HG02610 (cell line): ENCODE measurements around the gene LMBR1.
"Not testable (repeated sequence)": the region's sequence is repeated elsewhere in the genome, so short reads cannot be mapped to it uniquely, and the experiment has no call there.

Source experiments
- ATAC-seq: cut with Tn5 transposase; IDR thresholded peaks from one replicate; pipeline ENCODE4 v1.9.1; 2021; ENCODE audit warnings: mild to moderate bottlenecking, moderate library complexity; ENCODE audit not compliant: unreplicated experiment

The LMBR1 gene

DNA sequence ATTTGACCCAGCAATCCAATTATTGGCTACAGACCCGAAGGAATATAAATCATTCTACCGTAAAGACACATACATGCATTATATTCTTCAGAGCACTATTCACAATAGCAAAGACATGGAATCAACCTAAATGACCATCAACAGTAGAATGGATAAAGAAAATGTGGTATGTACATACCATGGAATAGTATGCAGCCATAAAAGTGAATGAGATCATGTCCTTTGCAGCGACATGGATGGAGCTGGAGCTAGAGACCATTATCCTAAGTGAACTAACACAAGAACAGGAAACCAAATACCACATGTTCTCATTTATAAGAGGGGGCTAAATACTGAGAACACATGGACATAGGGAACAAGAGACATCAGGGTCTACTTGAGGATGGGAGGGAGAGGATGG lies 44.0 kb downstream of the LMBR1 start:
- no peak for ATAC-seq

DNA sequence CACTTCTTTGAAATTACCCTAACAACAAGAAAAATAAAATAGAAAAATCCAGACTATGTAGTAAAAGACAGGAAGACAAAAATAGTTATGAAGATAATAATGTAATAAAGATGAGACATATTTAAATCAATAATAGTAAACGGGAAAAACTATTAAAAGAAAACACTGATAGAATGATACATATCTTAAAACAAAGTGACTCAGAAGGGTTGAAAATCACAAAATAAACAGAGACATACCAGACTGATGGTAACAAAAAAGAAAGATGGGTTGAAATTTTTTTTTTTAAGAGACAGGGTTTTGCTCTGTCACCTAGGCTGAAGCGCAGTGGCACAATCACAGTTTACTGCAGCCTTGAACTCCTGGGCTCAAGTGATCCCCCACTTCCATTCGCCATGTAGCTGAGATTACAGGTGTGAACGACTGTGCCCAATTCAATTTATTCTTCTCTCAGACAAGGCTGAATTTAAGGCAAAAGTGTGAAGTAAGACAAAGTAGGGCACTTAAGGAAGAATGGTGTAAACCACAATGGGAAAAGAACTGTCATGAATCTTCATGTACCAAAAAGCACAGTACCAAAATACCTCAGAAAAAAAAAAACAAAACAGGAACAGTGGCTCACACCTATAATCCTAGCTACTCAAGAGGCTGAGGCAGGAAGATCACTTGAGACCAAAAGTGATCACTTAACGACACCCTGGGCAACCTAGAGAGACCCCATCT lies 47.4 kb downstream of the LMBR1 start:
- no peak for ATAC-seq

DNA sequence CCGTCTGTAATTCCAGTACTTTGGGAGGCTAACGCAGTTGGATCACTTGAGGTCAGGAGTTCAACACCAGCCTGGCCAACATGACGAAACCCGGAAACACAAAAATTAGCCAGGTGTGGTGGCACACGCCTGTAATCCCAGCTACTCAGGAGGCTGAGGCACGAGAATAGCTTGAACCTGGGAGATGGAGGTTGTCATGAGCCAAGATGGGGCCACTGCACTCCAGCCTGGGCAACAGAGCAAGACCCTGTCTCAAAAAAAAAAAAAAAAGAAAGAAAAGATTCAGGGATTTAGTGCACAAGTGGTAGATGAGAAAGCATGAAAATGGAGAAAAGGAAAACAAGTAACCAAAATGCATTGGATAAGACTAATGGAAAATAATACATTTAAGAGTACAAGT lies 49.4 kb downstream of the LMBR1 start:
- ATAC-seq: not testable (repeated sequence)

GRCh38 chr7:156843157-156843556 lies 49.8 kb downstream of the LMBR1 start:
- no peak for ATAC-seq

GRCh38 chr7:156842740-156843140 lies 50.2 kb downstream of the LMBR1 start:
- ATAC-seq: no peak

GRCh38 chr7:156842317-156842716 lies 50.7 kb downstream of the LMBR1 start:
- ATAC-seq: no peak

GRCh38 chr7:156841497-156841896 lies 51.5 kb downstream of the LMBR1 start:
- ATAC-seq: no peak

DNA sequence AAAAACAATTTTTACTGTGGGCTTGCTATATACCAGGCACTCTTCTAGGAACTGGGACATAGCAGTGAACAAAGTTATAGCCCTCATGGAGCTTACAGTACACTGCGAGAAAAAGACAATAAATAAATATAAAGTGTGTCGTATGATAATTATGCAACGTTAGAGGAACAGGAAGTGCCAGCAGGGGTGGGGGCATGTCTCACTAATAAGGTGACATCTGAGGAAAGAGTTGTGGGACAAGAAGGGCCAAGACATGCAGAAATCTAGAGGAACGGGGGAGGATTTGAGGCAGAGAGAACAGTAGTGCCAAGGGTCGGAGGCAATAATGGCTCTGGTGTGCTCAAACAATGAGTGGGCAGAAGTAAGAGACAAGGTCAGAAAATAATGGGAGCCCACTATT lies 52.8 kb downstream of the LMBR1 start:
- ATAC-seq: no peak

DNA sequence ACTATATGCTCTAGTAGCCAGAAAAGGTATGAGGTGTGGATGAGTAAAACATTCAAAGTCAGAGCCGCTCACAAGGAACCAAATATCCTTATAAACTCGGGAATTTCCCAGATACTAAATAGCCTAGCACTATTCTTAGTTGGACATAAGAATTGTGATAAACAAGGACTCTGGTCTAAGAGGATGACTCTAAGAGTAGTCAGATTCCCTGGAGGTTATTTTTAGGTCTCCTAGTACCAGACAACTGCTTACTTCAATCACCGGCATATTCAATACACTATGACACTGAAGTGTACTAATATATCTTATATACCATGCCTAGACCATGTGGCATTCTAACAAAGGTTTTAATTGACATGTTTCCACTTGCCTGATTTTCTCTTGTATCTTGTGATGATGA lies 56.5 kb downstream of the LMBR1 start:
- ATAC-seq: no peak

DNA sequence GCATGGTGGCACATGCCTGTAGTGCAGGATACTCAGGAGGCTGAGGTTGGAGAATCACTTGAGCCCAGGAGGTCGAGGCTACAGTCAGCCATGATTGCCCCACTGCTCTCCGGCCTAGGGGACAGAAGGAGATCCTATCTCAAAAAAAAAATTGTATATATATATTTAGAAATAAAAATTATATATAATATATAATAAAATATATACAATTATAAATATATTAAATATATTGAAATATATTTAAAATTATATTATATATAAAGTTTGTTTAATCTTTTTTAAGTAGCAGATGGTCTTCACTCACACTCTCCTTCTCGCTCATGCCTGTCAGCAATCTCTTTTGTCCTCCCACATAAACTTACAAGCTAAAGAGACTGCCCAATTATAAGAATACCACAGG lies 58.5 kb downstream of the LMBR1 start:
- no peak for ATAC-seq

GRCh38 chr7:156833312-156833711 lies 59.7 kb downstream of the LMBR1 start:
- ATAC-seq: no peak

GRCh38 chr7:156832195-156832877 lies 60.6 kb downstream of the LMBR1 start:
- no peak for ATAC-seq

- ATAC-seq: no peak
Measured at GRCh38 chr7:156829669-156830336, 63.2 kb downstream of the LMBR1 start.

- ATAC-seq: no peak
Measured at GRCh38 chr7:156827587-156828203, 65.3 kb downstream of the LMBR1 start.

- no peak for ATAC-seq
Measured at GRCh38 chr7:156823435-156823834, 69.5 kb downstream of the LMBR1 start.

- ATAC-seq: no peak
Measured at GRCh38 chr7:156820445-156821063, 72.4 kb downstream of the LMBR1 start.

DNA sequence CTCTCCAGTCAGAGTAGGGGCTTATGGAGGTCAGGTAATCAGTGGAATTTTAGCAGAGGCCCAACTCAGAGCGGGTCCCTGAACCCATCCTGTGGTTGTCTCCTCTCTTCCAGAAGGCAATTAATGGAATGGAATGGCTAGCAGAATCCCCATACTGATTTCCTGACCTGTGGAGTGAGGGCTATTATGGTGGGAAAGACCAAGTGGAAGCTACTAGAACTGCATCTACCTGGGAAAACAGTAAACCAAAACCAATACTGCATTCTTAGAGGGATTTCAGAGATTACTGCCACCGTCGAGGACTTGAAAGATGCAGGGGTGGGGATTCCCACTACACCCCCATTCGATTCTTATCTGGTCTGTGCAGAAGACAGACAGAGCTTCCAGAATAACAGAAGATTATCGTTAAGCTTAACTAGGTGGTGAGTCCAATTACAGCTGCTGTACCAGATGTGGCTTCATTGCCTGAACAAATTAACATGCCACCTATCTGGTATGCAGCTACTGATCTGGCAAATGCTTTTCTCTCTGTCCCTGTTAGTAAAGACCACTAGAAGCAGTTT lies 73.2 kb downstream of the LMBR1 start:
- ATAC-seq: no peak

DNA sequence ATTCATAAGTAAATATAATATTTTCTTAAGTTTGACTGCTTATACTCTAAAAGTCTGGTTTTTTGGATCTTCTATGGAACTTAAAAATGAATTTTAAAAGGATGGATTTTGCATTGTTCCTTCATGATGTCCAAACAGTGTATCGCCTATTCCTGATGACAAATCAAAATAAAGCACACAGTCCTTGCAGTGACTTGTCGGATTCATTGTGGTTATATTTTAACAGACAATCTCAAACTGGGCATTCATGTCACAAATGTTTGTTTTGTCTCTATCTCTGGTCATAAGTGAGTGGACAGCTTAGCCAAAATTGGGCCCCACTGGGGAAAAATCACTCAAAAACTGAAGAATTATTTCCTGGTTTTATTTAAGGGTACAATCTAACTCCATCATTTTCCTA lies 74.8 kb downstream of the LMBR1 start:
- ATAC-seq: no peak

- ATAC-seq: no peak
Measured at GRCh38 chr7:156816943-156817572, 75.9 kb downstream of the LMBR1 start.

GRCh38 chr7:156811706-156812105 lies 81.3 kb downstream of the LMBR1 start:
- no peak for ATAC-seq
